H1 (cell line): ENCODE data around the gene ZSCAN12. TPM values are rescaled to one million over a fixed set of nuclear protein-coding genes. Genes with fewer than 3 reads are reported as not detected.

ENCODE experiments used
- CTCF ChIA-PET: fragments of 300-600 bp; sonication (Branson Sonifier 250); formaldehyde crosslinking; loops from one replicate; lab custom pipeline; 2021; ENCODE audit not compliant: partially characterized antibody; lab: Charles Lee
- POLR2A ChIA-PET: fragments of 300-600 bp; sonication (Branson Sonifier 250); formaldehyde crosslinking; loops from one replicate; lab custom pipeline; 2021; ENCODE audit warnings: inconsistent platforms; ENCODE audit not compliant: partially characterized antibody; lab: Charles Lee
- DNase-seq, 2 experiments: peaks; one replicate each; pipeline versions ENCODE4 v3.0.0 to v3.0.0-alpha.2; 2010 to 2022; ENCODE audit warnings: low spot score in 2 of 2, low read depth in 1 of 2, mixed read lengths in 1 of 2
- FAIRE-seq: peaks from 2 replicates; lab custom pipeline; 2011; peaks lifted over from hg19 to GRCh38; lab: Jason Lieb, UNC
- H2AFZ ChIP-seq: 2 replicates; pipeline ENCODE4 v1.8.1; 2012; ENCODE audit warnings: low read length, inconsistent platforms
- H2AK5ac ChIP-seq: 2 replicates; pipeline ENCODE4 v1.6.1; 2013; ENCODE audit warnings: low read depth, low read length
- H2BK120ac ChIP-seq: replicated peaks from 2 replicates; pipeline ENCODE3; 2013; ENCODE audit warnings: low read depth, low read length, inconsistent platforms
- H2BK12ac ChIP-seq: 2 replicates; pipeline ENCODE4 v1.6.1; 2013; ENCODE audit warnings: low read depth, low read length
- H2BK15ac ChIP-seq: 2 replicates; pipeline ENCODE4 v1.6.1; 2013; ENCODE audit warnings: low read length
- H2BK20ac ChIP-seq: 2 replicates; pipeline ENCODE4 v1.6.1; 2013; ENCODE audit warnings: low read length
- H2BK5ac ChIP-seq: 2 replicates; pipeline ENCODE4 v1.6.1; 2013; ENCODE audit warnings: low read depth, low read length
- H3K14ac ChIP-seq: 2 replicates; pipeline ENCODE4 v1.6.1; 2013; ENCODE audit warnings: inconsistent platforms; ENCODE audit not compliant: insufficient read length
- H3K18ac ChIP-seq: 2 replicates; pipeline ENCODE4 v1.6.1; 2013; ENCODE audit warnings: low read length; ENCODE audit errors: extremely low read depth
- H3K23ac ChIP-seq: 2 replicates; pipeline ENCODE4 v1.6.1; 2013; ENCODE audit warnings: inconsistent platforms; ENCODE audit not compliant: insufficient read length
- H3K23me2 ChIP-seq: 2 replicates; pipeline ENCODE4 v1.6.1; 2013; ENCODE audit warnings: low read depth, low read length
- H3K27ac ChIP-seq: 2 replicates; pipeline ENCODE4 v1.6.1; 2011; ENCODE audit warnings: low read depth, low read length, inconsistent platforms
- H3K27me3 ChIP-seq, 4 experiments: replicated peaks in 1 of 4; 1 replicate in 1 of 4; 2 replicates in 3 of 4; pipeline versions ENCODE4 v1.6.1 to v1.8.1; 2011 to 2013; ENCODE audit warnings: low read length in 3 of 4, mild to moderate bottlenecking in 3 of 4, inconsistent platforms in 2 of 4, mixed read lengths in 2 of 4, moderate library complexity in 1 of 4; ENCODE audit not compliant: control insufficient read depth in 3 of 4, insufficient read depth in 3 of 4; ENCODE audit errors: extremely low read depth in 1 of 4
- H3K36me3 ChIP-seq, 4 experiments: 2 replicates each; pipeline versions ENCODE4 v1.6.1 to v1.8.1; 2011 to 2013; ENCODE audit warnings: mild to moderate bottlenecking in 4 of 4, low read length in 3 of 4, moderate library complexity in 2 of 4, control low read depth in 1 of 4, inconsistent platforms in 1 of 4; ENCODE audit not compliant: insufficient read depth in 4 of 4, control insufficient read depth in 2 of 4
- H3K4ac ChIP-seq: replicated peaks from 2 replicates; pipeline ENCODE3; 2013; ENCODE audit warnings: low read length, low read depth, mixed read lengths, inconsistent platforms; ENCODE audit not compliant: insufficient read length
- H3K4me1 ChIP-seq, 4 experiments: replicated peaks in 1 of 4; 1 replicate in 1 of 4; 2 replicates in 3 of 4; pipeline versions ENCODE4 v1.6.1 to v1.8.1; 2011 to 2013; ENCODE audit warnings: low read length in 3 of 4, inconsistent platforms in 2 of 4, mixed read lengths in 1 of 4; ENCODE audit not compliant: insufficient read depth in 4 of 4, control insufficient read depth in 3 of 4
- H3K4me2 ChIP-seq, 2 experiments: 2 replicates each; pipeline versions ENCODE4 v1.6.1 to v1.8.1; 2011 to 2013; ENCODE audit warnings: low read depth in 2 of 2, low read length in 2 of 2, control low read depth in 1 of 2, inconsistent platforms in 1 of 2, mild to moderate bottlenecking in 1 of 2; ENCODE audit not compliant: insufficient read depth in 1 of 2
- H3K4me3 ChIP-seq, 4 experiments: fragments of 200-600, 300-600 bp in 1 of 4; sonication (generic), shearing (Covaris generic), sonication (Bioruptor Twin) in 1 of 4; 2 replicates each; pipeline versions ENCODE4 v1.5.1 to v1.8.1; 2011 to 2016; ENCODE audit warnings: low read length in 4 of 4, low read depth in 3 of 4, control low read depth in 2 of 4, inconsistent platforms in 2 of 4, mild to moderate bottlenecking in 2 of 4, mixed read lengths in 1 of 4, moderate library complexity in 1 of 4; ENCODE audit not compliant: insufficient read depth in 2 of 4; ENCODE audit errors: extremely low read depth in 1 of 4
- H3K56ac ChIP-seq: replicated peaks from 2 replicates; pipeline ENCODE3; 2013; ENCODE audit warnings: low read depth, mild to moderate bottlenecking, mixed read lengths, low read length, inconsistent platforms; ENCODE audit not compliant: insufficient read length
- H3K79me1 ChIP-seq: 2 replicates; pipeline ENCODE4 v1.6.1; 2013; ENCODE audit warnings: low read depth, low read length, control low read depth
- H3K79me2 ChIP-seq, 2 experiments: 2 replicates each; pipeline versions ENCODE4 v1.6.1 to v1.8.1; 2012 to 2013; ENCODE audit warnings: low read length in 2 of 2, mild to moderate bottlenecking in 2 of 2, inconsistent platforms in 1 of 2; ENCODE audit not compliant: insufficient read depth in 2 of 2, control insufficient read depth in 1 of 2
- H3K9ac ChIP-seq, 4 experiments: replicated peaks in 1 of 4; 1 replicate in 1 of 4; 2 replicates in 3 of 4; pipeline versions ENCODE4 v1.6.1 to v1.8.1; 2011 to 2013; ENCODE audit warnings: low read depth in 3 of 4, low read length in 3 of 4, control low read depth in 2 of 4, mild to moderate bottlenecking in 2 of 4, moderate library complexity in 2 of 4, inconsistent platforms in 1 of 4; ENCODE audit errors: extremely low read depth in 1 of 4
- H3K9me3 ChIP-seq, 2 experiments: 2 replicates each; pipeline versions ENCODE4 v1.6.1 to v1.8.1; 2012 to 2013; ENCODE audit warnings: mild to moderate bottlenecking in 2 of 2, moderate library complexity in 2 of 2, control low read depth in 1 of 2, inconsistent platforms in 1 of 2, low read depth in 1 of 2, low read length in 1 of 2, mixed read lengths in 1 of 2; ENCODE audit not compliant: insufficient read depth in 2 of 2
- H4K20me1 ChIP-seq, 2 experiments: replicated peaks in 1 of 2; 2 replicates each; pipeline versions ENCODE3 to v1.8.1; 2011 to 2013; ENCODE audit warnings: inconsistent platforms in 2 of 2, low read length in 2 of 2, mild to moderate bottlenecking in 1 of 2; ENCODE audit not compliant: insufficient read depth in 2 of 2, control insufficient read depth in 1 of 2
- H4K5ac ChIP-seq: 2 replicates; pipeline ENCODE4 v1.6.1; 2013; ENCODE audit warnings: low read length, low read depth, mixed read lengths, inconsistent platforms; ENCODE audit not compliant: insufficient read length
- H4K8ac ChIP-seq: 2 replicates; pipeline ENCODE4 v1.8.0; 2013; ENCODE audit warnings: mild to moderate bottlenecking, moderate library complexity, low read length, inconsistent platforms; ENCODE audit not compliant: insufficient read depth; ENCODE audit errors: extremely low read depth
- H4K91ac ChIP-seq: replicated peaks from 2 replicates; pipeline ENCODE3; 2013; ENCODE audit warnings: low read length, mixed read lengths, inconsistent platforms; ENCODE audit not compliant: insufficient read length
- CEBPB ChIP-seq: IDR thresholded peaks from 2 replicates; pipeline ENCODE4 v1.6.1; 2012; ENCODE audit warnings: low read depth, low read length
- WGBS, 2 experiments: shearing (Covaris generic) in 1 of 2; methylation state at CpG; one replicate each; pipeline versions ENCODE4 v1.1.6 to v1.1.7; 2013 to 2015; ENCODE audit warnings: low lambda C conversion rate in 2 of 2, mixed read lengths in 2 of 2, inconsistent platforms in 1 of 2, low coverage in 1 of 2, missing lambda C conversion rate in 1 of 2; ENCODE audit not compliant: insufficient replicate concordance in 2 of 2, insufficient coverage in 1 of 2, insufficient read length in 1 of 2; ENCODE audit errors: extremely low coverage in 1 of 2, missing lambda C conversion rate in 1 of 2; 5-methylcytosine and 5-hydroxymethylcytosine counted together
- polyA plus RNA-seq, 7 experiments: library from polyadenylated mRNA; depleted of rRNA in 3 of 7; stranded (reverse) in 5 of 7; unstranded in 2 of 7; fragments of >200 nt in 5 of 7; fragments of 200-250 nt in 2 of 7; gene quantifications; 1 replicate in 5 of 7; 2 replicates in 1 of 7; 4 replicates in 1 of 7; pipeline versions ENCODE4 v1.2.1 to v1.2.3, GENCODE V29; 2011 to 2013; ENCODE audit warnings: missing spikeins in 2 of 7, mixed read lengths in 2 of 7
- total RNA-seq: library from RNA; stranded (reverse); fragmentation: NEBNext Ultra II Directional; extraction: Animal tissue kit (Norgen Biotek cat#: 25700); gene quantifications from 2 replicates; pipeline ENCODE4 v1.2.1, GENCODE V29; 2021

Gene ZSCAN12
- total and polyA plus RNA-seq, 2 of the 8 experiments (the other 6 are each of a cell fraction or from before 2014, with no cell fraction given) = 2.2 to 9.6 TPM

DNA sequence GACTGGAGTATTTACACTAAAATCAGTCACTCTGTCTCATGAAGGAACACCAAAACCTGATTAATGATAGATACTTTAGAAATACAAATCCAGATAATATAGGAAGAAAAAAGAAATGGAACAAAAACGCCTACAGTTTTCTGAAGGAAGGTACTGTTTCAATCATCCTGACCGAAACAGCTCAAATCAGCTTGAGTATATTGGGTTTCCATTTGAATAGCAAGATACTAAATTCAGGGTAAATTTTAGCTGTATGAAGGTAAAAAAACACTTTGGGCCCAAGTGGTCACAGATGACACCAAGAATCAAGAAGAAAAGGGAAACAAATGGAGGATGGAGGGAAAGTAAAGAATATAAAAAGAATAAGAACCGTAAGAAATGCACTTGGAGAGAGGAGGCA lies 36.9 kb upstream of the ZSCAN12 start:
- H3K9ac ChIP-seq = no peak overlapping the region
- no peak overlapping the region for H3K23ac ChIP-seq
- H3K56ac ChIP-seq = no peak overlapping the region
- H2AFZ ChIP-seq = no peak overlapping the region
- no peaks in the 10 kb centered on the region for H3K27me3 ChIP-seq
- no peaks in the 10 kb centered on the region for H4K20me1 ChIP-seq
- no peak overlapping the region for H3K18ac ChIP-seq
- FAIRE-seq = no peak
- H3K79me2 ChIP-seq = no peaks in the 10 kb centered on the region
- H3K4me1 ChIP-seq = no peaks in the 10 kb centered on the region
- POLR2A ChIA-PET = interaction anchor here (1.3 kb wide), 1 partner anchor 47 kb away, joined by 5 read pairs; no protein-coding TSS in a partner anchor
- no peak overlapping the region for H2BK120ac ChIP-seq
- no peak overlapping the region for H2AK5ac ChIP-seq
- H4K5ac ChIP-seq = no peak overlapping the region
- no peak overlapping the region for H2BK15ac ChIP-seq
- no peak overlapping the region for H2BK5ac ChIP-seq
- no peaks in the 10 kb centered on the region for H3K79me1 ChIP-seq
- no peak for DNase-seq
- no peak overlapping the region for H2BK12ac ChIP-seq
- H3K4me3 ChIP-seq = no peak overlapping the region
- H4K91ac ChIP-seq = no peak overlapping the region
- no peak overlapping the region for H3K4ac ChIP-seq
- no peak overlapping the region for H2BK20ac ChIP-seq
- no peak overlapping the region for H3K27ac ChIP-seq
- peaks cover 0 to 3% (median 0%) of the 10 kb centered on the region in 4 experiments; a peak in 1 of 8 replicates for H3K36me3 ChIP-seq
- H3K14ac ChIP-seq = no peak overlapping the region
- H3K9me3 ChIP-seq = no peaks in the 10 kb centered on the region
- H3K4me2 ChIP-seq = no peak overlapping the region
- 92% methylated on average over 3 of the region's 3 CpGs; no CpG with 5 or more reads in 1 of the 2 experiments for WGBS, 2 experiments
- no peak overlapping the region for H4K8ac ChIP-seq
- H3K23me2 ChIP-seq = no peaks in the 10 kb centered on the region; the same call in 1 of the 2 replicates
- CTCF ChIA-PET = no interaction called here
- TF ChIP-seq CEBPB = no peak
